Type B pancreatic cell (in vitro differentiated cells): ENCODE measurements around the gene MICALL2. TPM values are rescaled to one million over a fixed set of nuclear protein-coding genes. Genes with fewer than 3 reads are reported as not detected.

Experiments
- DNase-seq: peaks from one replicate; pipeline ENCODE4 v3.0.0; 2021; ENCODE audit warnings: mixed read lengths; ENCODE audit not compliant: unreplicated experiment; ENCODE audit errors: extremely low spot score
- H3K27ac Mint-ChIP-seq: 2 replicates; pipeline ENCODE4 v1.8.0; 2021; ENCODE audit warnings: mild to moderate bottlenecking, mixed read lengths
- H3K27me3 Mint-ChIP-seq: 2 replicates; pipeline ENCODE4 v1.8.0; 2021; ENCODE audit warnings: mixed read lengths
- H3K36me3 Mint-ChIP-seq: 2 replicates; pipeline ENCODE4 v1.8.0; 2021; ENCODE audit warnings: mixed read lengths
- H3K4me1 Mint-ChIP-seq: one replicate; pipeline ENCODE4 v1.8.0; 2021; ENCODE audit warnings: mixed read lengths; ENCODE audit not compliant: unreplicated experiment
- H3K4me3 Mint-ChIP-seq: 2 replicates; pipeline ENCODE4 v1.8.0; 2021; ENCODE audit warnings: mild to moderate bottlenecking, mixed read lengths
- H3K9me3 Mint-ChIP-seq: 2 replicates; pipeline ENCODE4 v1.8.0; 2021; ENCODE audit warnings: mixed read lengths
- CTCF ChIP-seq: fragments of 200-600 bp; sonication (generic); conservative IDR thresholded peaks from 2 replicates; pipeline ENCODE4 v1.5.0; 2021; ENCODE audit warnings: antibody characterized with exemption, mild to moderate bottlenecking
- total RNA-seq: library from RNA; stranded (reverse); gene quantifications from 2 replicates; pipeline ENCODE4 v1.2.1, GENCODE V29; 2021; ENCODE audit warnings: low replicate concordance

MICALL2 gene
- total RNA-seq, 1 donor from 2014 or later = 12.3 TPM

- no peaks in the 10 kb centered on the region for H3K4me1 Mint-ChIP-seq
- peaks cover 5% of the 10 kb centered on the region for H3K9me3 Mint-ChIP-seq
- H3K36me3 Mint-ChIP-seq = no peaks in the 10 kb centered on the region
- no peak overlapping the region for H3K27ac Mint-ChIP-seq
- no peak overlapping the region for H3K4me3 Mint-ChIP-seq
- TF ChIP-seq CTCF = no peak
- peaks cover 55% of the 10 kb centered on the region for H3K27me3 Mint-ChIP-seq
- no peak for DNase-seq
Measured at GRCh38 chr7:1394371-1394770, 64.9 kb downstream of the MICALL2 start.

GRCh38 chr7:1393421-1393820 is 65.8 kb downstream of the MICALL2 start:
- no peak for TF ChIP-seq CTCF
- Mint-ChIP-seq H3K27ac (no peak overlapping the region), H3K36me3 (no peaks in the 10 kb centered on the region), H3K4me1 (no peaks in the 10 kb centered on the region), H3K4me3 (no peak overlapping the region), H3K9me3 (peaks cover 5% of the 10 kb centered on the region), H3K27me3 (peaks cover 54% of the 10 kb centered on the region)
- DNase-seq = no peak

- DNase-seq = no peak
- peaks cover 5% of the 10 kb centered on the region for H3K9me3 Mint-ChIP-seq
- H3K27me3 Mint-ChIP-seq = peaks cover 50% of the 10 kb centered on the region
- no peak overlapping the region for H3K27ac Mint-ChIP-seq
- H3K36me3 Mint-ChIP-seq = no peaks in the 10 kb centered on the region
- no peak overlapping the region for H3K4me3 Mint-ChIP-seq
- TF ChIP-seq CTCF = no peak
- no peaks in the 10 kb centered on the region for H3K4me1 Mint-ChIP-seq
Measured at GRCh38 chr7:1392556-1392955, 66.7 kb downstream of the MICALL2 start.

- no peaks in the 10 kb centered on the region for H3K4me1 Mint-ChIP-seq
- no peak for DNase-seq
- no peaks in the 10 kb centered on the region for H3K36me3 Mint-ChIP-seq
- H3K4me3 Mint-ChIP-seq = no peak overlapping the region
- peaks cover 5% of the 10 kb centered on the region for H3K9me3 Mint-ChIP-seq
- no peak overlapping the region for H3K27ac Mint-ChIP-seq
- TF ChIP-seq CTCF = no peak
- peaks cover 48% of the 10 kb centered on the region for H3K27me3 Mint-ChIP-seq
Measured at GRCh38 chr7:1391449-1391848, 67.8 kb downstream of the MICALL2 start.

GRCh38 chr7:1388703-1389335 is 70.5 kb downstream of the MICALL2 start:
- H3K9me3 Mint-ChIP-seq = peaks cover 5% of the 10 kb centered on the region
- no peak for TF ChIP-seq CTCF
- H3K4me1 Mint-ChIP-seq = no peaks in the 10 kb centered on the region
- no peak for DNase-seq
- H3K27me3 Mint-ChIP-seq = peaks cover 53% of the 10 kb centered on the region
- H3K4me3 Mint-ChIP-seq = no peak overlapping the region
- H3K27ac Mint-ChIP-seq = no peak overlapping the region
- no peaks in the 10 kb centered on the region for H3K36me3 Mint-ChIP-seq
